Inflammatory macrophage treated with lipopolysaccharide for 4 hours (primary cell): ENCODE data around the gene PYY.

Source experiments
- DNase-seq: peaks from one replicate; pipeline ENCODE4 v3.0.0-alpha.2; 2020

PYY gene

GRCh38 chr17:43914451-43914850 is 39.3 kb downstream of the PYY start:
- no peak for DNase-seq

GRCh38 chr17:43913584-43913983 is 40.2 kb downstream of the PYY start:
- DNase-seq = no peak

DNA sequence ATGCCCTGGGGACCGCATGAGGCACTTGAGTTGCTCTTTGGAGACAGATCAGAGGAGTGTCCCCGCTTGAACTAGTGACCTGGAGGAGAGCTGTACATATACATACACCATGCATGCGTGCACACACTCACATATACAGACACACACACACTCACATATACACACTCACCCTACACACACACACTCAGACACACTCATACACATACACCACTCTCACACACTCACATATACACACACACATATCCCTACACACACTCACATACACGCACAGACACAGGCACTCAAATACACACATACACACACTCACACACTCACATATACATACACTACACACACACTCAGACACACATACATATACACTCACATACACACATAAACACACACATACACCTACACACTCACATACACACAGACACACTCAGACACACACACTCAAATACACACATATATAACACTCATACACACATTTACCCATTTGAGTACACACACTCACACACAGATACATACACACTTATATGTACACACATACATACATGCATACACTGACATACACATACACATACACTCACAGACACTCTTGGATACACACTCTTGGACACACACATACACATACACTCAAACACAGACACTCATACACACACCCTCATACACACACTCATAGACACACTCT is 41.0 kb downstream of the PYY start:
- DNase-seq = no peak

DNA sequence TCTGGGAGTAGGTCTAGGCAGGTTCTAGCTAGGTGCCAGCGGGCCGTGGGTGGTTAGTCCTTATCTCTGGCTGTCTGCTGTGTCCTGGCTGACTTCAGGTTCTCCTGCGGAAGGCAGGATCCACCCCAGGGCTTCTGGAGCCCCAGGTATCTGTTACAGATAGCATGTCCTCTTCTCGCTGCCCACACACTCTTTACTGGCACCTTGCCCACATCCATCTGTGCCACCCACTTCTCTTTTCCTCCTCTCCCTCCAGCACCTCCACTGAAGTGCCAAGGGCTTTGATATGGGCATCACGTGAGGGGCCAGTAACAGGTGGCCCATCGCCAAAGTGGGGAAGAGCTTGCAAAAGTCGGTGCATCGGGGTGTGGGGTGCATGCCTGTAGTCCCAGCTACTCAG is 41.8 kb downstream of the PYY start:
- DNase-seq = no peak

GRCh38 chr17:43909537-43910231 is 44.1 kb downstream of the PYY start:
- no peak for DNase-seq

GRCh38 chr17:43907998-43908721 is 45.6 kb downstream of the PYY start:
- no peak for DNase-seq

- no peak for DNase-seq
Observed at GRCh38 chr17:43907425-43907981, 46.2 kb downstream of the PYY start, which contains the start of gene MPP2. Gene MPP2 (minus strand): TSS chr17:43907536. CDS start chr17:43904460, 3,076 bp downstream.

GRCh38 chr17:43906951-43907424 is 46.8 kb downstream of the PYY start:
- DNase-seq = no peak

- DNase-seq = no peak
Observed at GRCh38 chr17:43905985-43906852, 47.5 kb downstream of the PYY start.

- no peak for DNase-seq
Observed at GRCh38 chr17:43905400-43905984, 48.2 kb downstream of the PYY start.
